Caco-2 (cell line): ENCODE results near the gene IZUMO4. TPM values are rescaled to one million over a fixed set of nuclear protein-coding genes. Genes with fewer than 3 reads are reported as not detected.
"Not testable (repeated sequence)": the region's sequence is repeated elsewhere in the genome, so short reads cannot be mapped to it uniquely, and the experiment has no call there.

Experiments
- BruUV-seq: library from RNA; stranded (reverse); fragments of 400-500 nt; replicated peaks from 2 replicates; lab custom pipeline; 2021; lab: Mats Ljungman, UMichigan
- CTCF ChIA-PET: fragments of 300-600 bp; sonication (Branson Sonifier 250); formaldehyde crosslinking; loops from one replicate; lab custom pipeline; 2022; ENCODE audit warnings: antibody characterized with exemption; lab: Charles Lee
- POLR2A ChIA-PET: fragments of 300-600 bp; sonication (Branson Sonifier 250); formaldehyde crosslinking; loops from one replicate; lab custom pipeline; 2022; ENCODE audit warnings: antibody characterized with exemption; lab: Charles Lee
- DNase-seq, 2 experiments: peaks; one replicate each; pipeline versions ENCODE4 v3.0.0 to v3.0.0-alpha.2; 2020 to 2022
- H3K27me3 ChIP-seq: replicated peaks from 2 replicates; pipeline ENCODE4 v1.6.0; 2011; ENCODE audit warnings: low read length; ENCODE audit not compliant: control insufficient read depth, insufficient read depth
- H3K36me3 ChIP-seq: 2 replicates; pipeline ENCODE4 v1.5.1; 2011; ENCODE audit warnings: low read length; ENCODE audit not compliant: control insufficient read depth, insufficient read depth
- H3K4me1 ChIP-seq: fragments of 250-450 bp; sonication (Bioruptor Pico); 2 replicates; pipeline ENCODE4 v1.5.1; 2020; ENCODE audit warnings: mild to moderate bottlenecking
- H3K4me3 ChIP-seq: 2 replicates; pipeline ENCODE4 v1.5.1; 2011; ENCODE audit warnings: low read depth, mild to moderate bottlenecking, control low read depth, low read length
- H3K9me3 ChIP-seq: fragments of 250-450 bp; sonication (Bioruptor Pico); 2 replicates; pipeline ENCODE4 v1.5.1; 2020; ENCODE audit warnings: mild to moderate bottlenecking, moderate library complexity
- H3K27ac Mint-ChIP-seq: one replicate; pipeline ENCODE4 v1.8.0; 2022; ENCODE audit warnings: mixed read lengths; ENCODE audit not compliant: unreplicated experiment
- H3K27me3 Mint-ChIP-seq: one replicate; pipeline ENCODE4 v1.8.0; 2022; ENCODE audit warnings: mixed read lengths; ENCODE audit not compliant: insufficient read depth, unreplicated experiment
- H3K36me3 Mint-ChIP-seq: one replicate; pipeline ENCODE4 v1.8.0; 2022; ENCODE audit warnings: mild to moderate bottlenecking, mixed read lengths; ENCODE audit not compliant: insufficient read depth, unreplicated experiment
- H3K4me1 Mint-ChIP-seq: one replicate; pipeline ENCODE4 v1.8.0; 2022; ENCODE audit warnings: low read depth, mixed read lengths; ENCODE audit not compliant: unreplicated experiment
- H3K4me3 Mint-ChIP-seq: one replicate; pipeline ENCODE4 v1.8.0; 2022; ENCODE audit warnings: mild to moderate bottlenecking, moderate library complexity, mixed read lengths; ENCODE audit not compliant: unreplicated experiment
- H3K9me3 Mint-ChIP-seq: one replicate; pipeline ENCODE4 v1.8.0; 2022; ENCODE audit warnings: mixed read lengths; ENCODE audit not compliant: unreplicated experiment
- intact Hi-C: fragments of 100-400 bp; cut with micrococcal nuclease; formaldehyde crosslinking; loops from one replicate; pipeline ENCODE4 v1.10.0; 2022; ENCODE audit not compliant: unreplicated experiment
- total RNA-seq: library from RNA; stranded (reverse); gene quantifications from 2 replicates; pipeline ENCODE4 v1.2.3, GENCODE V29; 2022
- TF ChIP-seq, protein P1 (sequence below), 2 experiments: fragments of 200-600 bp in 1 of 2; IDR thresholded peaks; 1 replicate in 1 of 2; 2 replicates in 1 of 2; pipeline versions ENCODE4 v1.5.1 to v1.8.0; 2011 to 2022; ENCODE audit warnings: antibody characterized with exemption in 1 of 2, control low read depth in 1 of 2, inconsistent platforms in 1 of 2, low read depth in 1 of 2, low read length in 1 of 2, mild to moderate bottlenecking in 1 of 2, moderate library complexity in 1 of 2; ENCODE audit not compliant: insufficient read depth in 1 of 2, severe bottlenecking in 1 of 2, unreplicated experiment in 1 of 2

IZUMO4 gene
- total RNA-seq, 1 experiment from 2014 or later, result 1.1 TPM

GRCh38 chr19:2089001-2089711 lies 7.6 kb upstream of the IZUMO4 start:
- no peaks in the 10 kb centered on the region for H3K4me1 Mint-ChIP-seq
- H3K27me3 Mint-ChIP-seq, result no peaks in the 10 kb centered on the region
- H3K9me3 ChIP-seq, result no peaks in the 10 kb centered on the region
- H3K27me3 ChIP-seq, result no peaks in the 10 kb centered on the region
- BruUV-seq, result no TSS peak
- no peaks in the 10 kb centered on the region; the same call in 1 of the 2 replicates for H3K36me3 ChIP-seq
- TF ChIP-seq, protein P1, sequence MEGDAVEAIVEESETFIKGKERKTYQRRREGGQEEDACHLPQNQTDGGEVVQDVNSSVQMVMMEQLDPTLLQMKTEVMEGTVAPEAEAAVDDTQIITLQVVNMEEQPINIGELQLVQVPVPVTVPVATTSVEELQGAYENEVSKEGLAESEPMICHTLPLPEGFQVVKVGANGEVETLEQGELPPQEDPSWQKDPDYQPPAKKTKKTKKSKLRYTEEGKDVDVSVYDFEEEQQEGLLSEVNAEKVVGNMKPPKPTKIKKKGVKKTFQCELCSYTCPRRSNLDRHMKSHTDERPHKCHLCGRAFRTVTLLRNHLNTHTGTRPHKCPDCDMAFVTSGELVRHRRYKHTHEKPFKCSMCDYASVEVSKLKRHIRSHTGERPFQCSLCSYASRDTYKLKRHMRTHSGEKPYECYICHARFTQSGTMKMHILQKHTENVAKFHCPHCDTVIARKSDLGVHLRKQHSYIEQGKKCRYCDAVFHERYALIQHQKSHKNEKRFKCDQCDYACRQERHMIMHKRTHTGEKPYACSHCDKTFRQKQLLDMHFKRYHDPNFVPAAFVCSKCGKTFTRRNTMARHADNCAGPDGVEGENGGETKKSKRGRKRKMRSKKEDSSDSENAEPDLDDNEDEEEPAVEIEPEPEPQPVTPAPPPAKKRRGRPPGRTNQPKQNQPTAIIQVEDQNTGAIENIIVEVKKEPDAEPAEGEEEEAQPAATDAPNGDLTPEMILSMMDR (IDR thresholded peaks at IDR 0.05; ENCODE audit: insufficient read depth in 1 of 2, low read depth in 1 of 2, low read length in 1 of 2, severe bottlenecking in 1 of 2, unreplicated experiment in 1 of 2), result no peak
- DNase-seq, result no peak
- H3K4me1 ChIP-seq, result peaks cover 4% of the 10 kb centered on the region; the same call in 1 of the 2 replicates
- H3K27ac Mint-ChIP-seq, result no peak overlapping the region
- H3K4me3 Mint-ChIP-seq, result no peak overlapping the region
- intact Hi-C loops, result no loop called here
- H3K9me3 Mint-ChIP-seq, result no peaks in the 10 kb centered on the region
- POLR2A ChIA-PET, result no interaction called here
- CTCF ChIA-PET, result no interaction called here
- no peak overlapping the region for H3K4me3 ChIP-seq
- H3K36me3 Mint-ChIP-seq, result no peaks in the 10 kb centered on the region

DNA sequence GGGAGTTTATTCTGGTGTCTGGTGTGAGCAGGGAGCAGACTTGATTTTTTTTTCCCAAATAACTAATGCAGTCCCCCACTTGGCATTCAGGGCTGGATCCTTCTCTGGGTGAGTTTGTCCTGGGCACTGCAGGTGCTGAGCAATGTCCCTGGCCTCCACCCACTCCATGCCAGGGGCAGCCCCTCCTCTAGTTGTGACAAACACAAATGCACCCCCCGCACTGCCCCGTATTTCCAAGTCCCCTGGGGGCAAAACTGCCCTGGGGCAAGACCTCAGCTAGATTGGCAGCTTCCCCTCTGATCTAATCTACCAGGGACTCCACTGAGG lies 7.0 kb upstream of the IZUMO4 start:
- POLR2A ChIA-PET, result no interaction called here
- no peak overlapping the region for H3K4me3 ChIP-seq
- CTCF ChIA-PET, result no interaction called here

DNA sequence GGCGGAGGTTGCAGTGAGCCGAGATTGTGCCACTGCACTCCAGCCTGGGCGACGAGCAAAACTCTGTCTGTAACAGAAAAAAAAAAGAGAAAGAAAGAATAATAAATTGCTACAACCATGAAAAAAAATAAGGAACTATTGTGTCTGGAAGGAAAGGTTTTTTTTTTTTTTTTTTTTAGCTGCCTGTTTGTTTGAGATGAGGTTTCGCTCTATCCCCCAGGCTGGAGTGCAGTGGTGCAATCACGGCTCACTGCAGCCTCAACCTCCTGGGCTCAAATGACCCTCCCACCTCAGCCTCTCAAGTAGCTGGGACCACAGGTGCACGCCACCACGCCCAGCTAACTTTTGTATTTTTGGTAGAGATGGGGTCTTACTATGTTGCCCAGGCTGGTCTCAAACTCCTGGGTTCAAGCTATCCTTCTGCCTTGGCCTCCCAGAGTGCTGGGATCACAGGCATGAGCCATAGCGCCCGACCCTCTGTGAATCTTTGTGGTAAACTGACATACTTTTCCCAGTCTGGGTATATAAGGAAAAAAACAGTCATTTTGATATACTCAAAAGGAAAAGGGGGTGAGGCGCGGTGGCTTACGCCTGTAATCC lies 4.7 kb upstream of the IZUMO4 start:
- H3K9me3 ChIP-seq, POLR2A ChIA-PET, H3K4me3 Mint-ChIP-seq, intact Hi-C loops, BruUV-seq, H3K27ac Mint-ChIP-seq, DNase-seq, H3K27me3 ChIP-seq, H3K9me3 Mint-ChIP-seq, H3K4me1 Mint-ChIP-seq, H3K4me1 ChIP-seq, H3K36me3 ChIP-seq, H3K27me3 Mint-ChIP-seq, H3K4me3 ChIP-seq: not testable (repeated sequence)
- peaks cover 15% of the 10 kb centered on the region for H3K36me3 Mint-ChIP-seq
- CTCF ChIA-PET, result interaction anchor here (0.7 kb wide), 3 partner anchors 30 to 251 kb away, joined by 4 to 10 read pairs (median 6); no protein-coding TSS in a partner anchor

More for the DNA sequence above, 7.0 kb upstream of the IZUMO4 start:
- Histone ChIP-seq H3K9me3 (no peaks in the 10 kb centered on the region), H3K36me3 (no peaks in the 10 kb centered on the region; the same call in 1 of the 2 replicates), H3K4me1 (peaks cover 4% of the 10 kb centered on the region; the same call in 1 of the 2 replicates), H3K27me3 (no peaks in the 10 kb centered on the region)
- BruUV-seq, result no TSS peak
- intact Hi-C loops, result no loop called here
- H3K9me3 Mint-ChIP-seq, result no peaks in the 10 kb centered on the region
- H3K36me3 Mint-ChIP-seq, result no peaks in the 10 kb centered on the region
- DNase-seq, result no peak
- H3K27me3 Mint-ChIP-seq, result no peaks in the 10 kb centered on the region
- no peak overlapping the region for H3K4me3 Mint-ChIP-seq
- H3K27ac Mint-ChIP-seq, result no peak overlapping the region
- TF ChIP-seq, protein P1 (IDR thresholded peaks at IDR 0.05; ENCODE audit: insufficient read depth in 1 of 2, low read depth in 1 of 2, low read length in 1 of 2, severe bottlenecking in 1 of 2, unreplicated experiment in 1 of 2), result no peak
- no peaks in the 10 kb centered on the region for H3K4me1 Mint-ChIP-seq
